Kidney epithelial cell (primary cell): Measurements from ENCODE around the gene EPG5. TPM values are rescaled to one million over a fixed set of nuclear protein-coding genes. Genes with fewer than 3 reads are reported as not detected.

Experiments used
- DNase-seq: peaks from one replicate; pipeline ENCODE4 v3.0.0-alpha.2; 2010; ENCODE audit warnings: low read depth
- H3K27me3 ChIP-seq: 2 replicates; pipeline ENCODE4 v1.6.0; 2011; ENCODE audit warnings: low read length; ENCODE audit not compliant: control insufficient read depth, insufficient read depth
- H3K36me3 ChIP-seq: 2 replicates; pipeline ENCODE4 v1.5.1; 2011; ENCODE audit warnings: low read length; ENCODE audit not compliant: control insufficient read depth, insufficient read depth
- H3K4me3 ChIP-seq: 2 replicates; pipeline ENCODE4 v1.5.1; 2011; ENCODE audit warnings: low read depth, mild to moderate bottlenecking, control low read depth, low read length
- CTCF ChIP-seq: IDR thresholded peaks from 2 replicates; pipeline ENCODE4 v1.5.1; 2011; ENCODE audit warnings: mild to moderate bottlenecking, moderate library complexity, low read length, control low read depth, inconsistent platforms; ENCODE audit not compliant: insufficient read depth, poor library complexity, severe bottlenecking
- total RNA-seq: library from RNA; depleted of rRNA; stranded (reverse); fragments of >200 nt; gene quantifications from 2 replicates; pipeline ENCODE4 v1.2.3, GENCODE V29; 2015

EPG5 gene
- total RNA-seq, 1 donor from 2014 or later, result 38.2 TPM

- Histone ChIP-seq H3K27me3 (no peaks in the 10 kb centered on the region), H3K36me3 (peaks cover 1% of the 10 kb centered on the region), H3K4me3 (no peak overlapping the region)
- TF ChIP-seq CTCF, result no peak
- no peak for DNase-seq
These were observed 53.9 kb downstream of the EPG5 start for GRCh38 chr18:45913276-45913675.

GRCh38 chr18:45910405-45911023 lies 56.6 kb downstream of the EPG5 start:
- peak; percentile 5 for DNase-seq
- peaks cover 2% of the 10 kb centered on the region for H3K36me3 ChIP-seq

GRCh38 chr18:45901654-45902210 lies 65.4 kb downstream of the EPG5 start:
- TF ChIP-seq CTCF, result no peak
- Histone ChIP-seq H3K36me3 (peaks cover 2% of the 10 kb centered on the region), H3K4me3 (no peak overlapping the region), H3K27me3 (no peaks in the 10 kb centered on the region)
- DNase-seq, result no peak

More at GRCh38 chr18:45910405-45911023, 56.6 kb downstream of the EPG5 start:
- peak; percentile 89 for TF ChIP-seq CTCF
- Histone ChIP-seq H3K4me3 (no peak overlapping the region), H3K27me3 (no peaks in the 10 kb centered on the region)

- Histone ChIP-seq H3K4me3 (no peak overlapping the region), H3K27me3 (no peaks in the 10 kb centered on the region), H3K36me3 (no peaks in the 10 kb centered on the region)
- DNase-seq, result no peak
- TF ChIP-seq CTCF, result no peak
These were observed 66.5 kb downstream of the EPG5 start for GRCh38 chr18:45900623-45901022.

- H3K4me3 ChIP-seq, result no peak overlapping the region
- no peak for DNase-seq
- H3K36me3 ChIP-seq, result no peaks in the 10 kb centered on the region
- H3K27me3 ChIP-seq, result no peaks in the 10 kb centered on the region
- TF ChIP-seq CTCF, result no peak
These were observed 70.1 kb downstream of the EPG5 start for GRCh38 chr18:45896991-45897390.

- H3K36me3 ChIP-seq, result no peaks in the 10 kb centered on the region
- no peak for TF ChIP-seq CTCF
- no peak overlapping the region for H3K4me3 ChIP-seq
- DNase-seq, result no peak
- H3K27me3 ChIP-seq, result no peaks in the 10 kb centered on the region
These were observed 70.7 kb downstream of the EPG5 start for GRCh38 chr18:45896452-45896851.
